Measurements from ENCODE around the gene PKD1L1.
"Not testable (repeated sequence)": the region's sequence is repeated elsewhere in the genome, so short reads cannot be mapped to it uniquely, and the experiment has no call there.

Gene PKD1L1

GRCh38 chr7:47795126-47795525 lies 153.1 kb downstream of the PKD1L1 start:
- not testable (repeated sequence) for DNase-seq (ENCODE audit: low read depth in 3 of 3, low spot score in 1 of 3)

- no peak for DNase-seq (ENCODE audit: low read depth in 3 of 3, low spot score in 1 of 3)
Measured at GRCh38 chr7:47794016-47794415, 154.2 kb downstream of the PKD1L1 start.

- DNase-seq (ENCODE audit: low read depth in 3 of 3, low spot score in 1 of 3) = not testable (repeated sequence)
Measured at GRCh38 chr7:47793186-47793585, 155.1 kb downstream of the PKD1L1 start.

- DNase-seq (ENCODE audit: low read depth in 3 of 3, low spot score in 1 of 3) = no peak
Measured at GRCh38 chr7:47792521-47793121, 155.6 kb downstream of the PKD1L1 start.

GRCh38 chr7:47791682-47792081 lies 156.6 kb downstream of the PKD1L1 start:
- no peak for DNase-seq (ENCODE audit: low read depth in 3 of 3, low spot score in 1 of 3)

- DNase-seq (ENCODE audit: low read depth in 3 of 3, low spot score in 1 of 3) = no peak
Measured at GRCh38 chr7:47788083-47788482, 160.2 kb downstream of the PKD1L1 start.

- DNase-seq (ENCODE audit: low read depth in 3 of 3, low spot score in 1 of 3) = no peak
Measured at GRCh38 chr7:47787249-47788069, 160.8 kb downstream of the PKD1L1 start.

GRCh38 chr7:47786557-47787248 lies 161.6 kb downstream of the PKD1L1 start:
- DNase-seq (ENCODE audit: low read depth in 3 of 3, low spot score in 1 of 3) = no peak

GRCh38 chr7:47785923-47786556 lies 162.2 kb downstream of the PKD1L1 start:
- DNase-seq (ENCODE audit: low read depth in 3 of 3, low spot score in 1 of 3) = no peak

- DNase-seq (ENCODE audit: low read depth in 3 of 3, low spot score in 1 of 3) = no peak
Measured at GRCh38 chr7:47783456-47784223, 164.6 kb downstream of the PKD1L1 start.

- no peak for DNase-seq (ENCODE audit: low read depth in 3 of 3, low spot score in 1 of 3)
Measured at GRCh38 chr7:47782792-47783191, 165.5 kb downstream of the PKD1L1 start.

GRCh38 chr7:47782022-47782421 lies 166.2 kb downstream of the PKD1L1 start:
- DNase-seq (ENCODE audit: low read depth in 3 of 3, low spot score in 1 of 3) = no peak

GRCh38 chr7:47780555-47780954 lies 167.7 kb downstream of the PKD1L1 start:
- DNase-seq (ENCODE audit: low read depth in 3 of 3, low spot score in 1 of 3) = no peak

GRCh38 chr7:47779341-47779771 lies 168.9 kb downstream of the PKD1L1 start:
- no peak for DNase-seq (ENCODE audit: low read depth in 3 of 3, low spot score in 1 of 3)

GRCh38 chr7:47778153-47778661 lies 170.1 kb downstream of the PKD1L1 start:
- DNase-seq (ENCODE audit: low read depth in 3 of 3, low spot score in 1 of 3) = no peak

- DNase-seq (ENCODE audit: low read depth in 3 of 3, low spot score in 1 of 3) = no peak
Measured at GRCh38 chr7:47777531-47778152, 170.6 kb downstream of the PKD1L1 start.

- DNase-seq (ENCODE audit: low read depth in 3 of 3, low spot score in 1 of 3) = no peak
Measured at GRCh38 chr7:47776335-47776734, 171.9 kb downstream of the PKD1L1 start.

- DNase-seq (ENCODE audit: low read depth in 3 of 3, low spot score in 1 of 3) = no peak
Measured at GRCh38 chr7:47775238-47775637, 173.0 kb downstream of the PKD1L1 start.

- DNase-seq (ENCODE audit: low read depth in 3 of 3, low spot score in 1 of 3) = no peak
Measured at GRCh38 chr7:47772492-47772891, 175.8 kb downstream of the PKD1L1 start.

- no peak for DNase-seq (ENCODE audit: low read depth in 3 of 3, low spot score in 1 of 3)
Measured at GRCh38 chr7:47771990-47772360, 176.3 kb downstream of the PKD1L1 start.
